NCI-H146 treated with DMSO at 0.1 percent for 48 hours (cell line): Measurements from ENCODE around the gene OAT.
"Not testable (repeated sequence)": the region's sequence is repeated elsewhere in the genome, so short reads cannot be mapped to it uniquely, and the experiment has no call there.

Experiments
- DNase-seq: peaks from one replicate; lab custom pipeline; 2025; ENCODE audit not compliant: unreplicated experiment; lab: John Stamatoyannopoulos, UW

The OAT gene

DNA sequence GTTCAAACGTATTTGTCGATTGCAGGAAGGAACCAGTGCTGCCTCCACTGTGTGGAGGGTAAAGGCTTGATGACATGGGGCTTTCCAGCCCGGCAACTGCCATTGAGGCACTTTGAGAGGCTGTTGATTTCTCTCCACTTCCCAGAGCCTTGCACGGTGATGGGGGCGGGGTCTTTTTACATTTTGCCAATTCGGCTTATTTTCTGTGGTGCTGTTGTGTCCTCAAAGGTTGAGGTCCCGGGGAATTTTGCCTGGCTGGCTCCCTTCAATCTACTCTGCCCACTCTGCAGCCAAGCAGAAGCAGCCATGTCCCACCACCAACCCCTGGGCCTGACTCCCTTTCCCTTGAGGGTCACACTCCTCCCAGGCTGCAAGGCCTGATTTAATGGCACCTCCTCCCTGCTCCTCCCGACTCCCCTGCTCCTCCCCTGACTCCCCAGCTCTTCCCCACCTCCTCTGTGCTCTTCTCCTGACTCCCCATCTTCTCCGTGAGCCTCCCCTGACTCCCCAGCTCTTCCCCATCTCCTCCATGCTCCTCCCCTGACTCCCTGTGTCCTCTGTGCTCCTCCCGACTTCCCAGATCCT, 39.0 kb downstream of the OAT start:
- no peak for DNase-seq

DNA sequence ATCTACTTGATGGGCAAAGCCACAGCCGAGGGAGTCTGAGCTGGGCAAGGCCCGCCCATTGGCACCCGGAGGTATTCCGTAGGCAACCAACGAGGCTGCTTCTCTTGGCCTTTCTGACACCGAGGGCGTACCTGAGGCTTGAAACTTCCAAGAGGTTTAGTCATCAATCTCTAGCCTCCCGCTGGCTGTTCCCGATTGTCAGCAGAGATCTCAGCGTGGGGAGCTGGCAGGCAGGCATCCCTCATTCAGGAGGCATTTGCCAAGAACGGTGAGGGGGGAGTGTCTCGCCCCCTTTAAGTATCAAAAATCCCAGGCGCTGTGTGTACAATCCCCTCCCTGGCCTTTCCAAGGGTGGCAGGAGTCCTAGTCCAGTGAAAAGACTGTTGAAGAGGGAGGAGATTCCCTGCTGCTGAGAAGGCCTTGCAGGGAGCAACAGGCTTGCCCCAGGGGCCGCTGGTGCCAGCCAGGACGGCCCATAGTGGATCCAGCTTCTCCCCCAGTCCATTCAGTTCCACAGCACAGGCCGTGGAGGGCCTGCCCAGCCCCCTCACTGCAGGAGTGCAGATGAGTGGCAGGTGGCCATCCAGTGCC, 39.7 kb downstream of the OAT start:
- no peak for DNase-seq

DNA sequence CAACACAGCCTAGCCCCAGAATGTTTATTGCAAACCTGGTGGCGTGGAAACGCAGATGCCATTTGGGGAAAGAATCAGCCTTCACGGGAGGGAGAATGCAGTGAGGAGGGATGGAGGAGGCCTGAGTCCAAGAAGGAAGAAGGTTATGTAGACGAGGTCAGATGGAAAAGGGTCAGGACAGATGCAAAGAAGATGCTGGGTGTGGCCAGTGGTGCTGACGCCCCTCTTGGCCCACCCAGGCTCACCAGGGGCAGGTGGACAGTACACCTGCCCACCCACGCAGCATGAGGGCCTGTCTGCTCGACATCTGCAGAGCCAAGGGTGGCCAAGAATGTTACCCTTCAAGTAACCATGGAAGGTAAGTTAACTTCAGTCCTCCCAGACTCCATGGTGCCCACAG, 40.5 kb downstream of the OAT start:
- DNase-seq: no peak

DNA sequence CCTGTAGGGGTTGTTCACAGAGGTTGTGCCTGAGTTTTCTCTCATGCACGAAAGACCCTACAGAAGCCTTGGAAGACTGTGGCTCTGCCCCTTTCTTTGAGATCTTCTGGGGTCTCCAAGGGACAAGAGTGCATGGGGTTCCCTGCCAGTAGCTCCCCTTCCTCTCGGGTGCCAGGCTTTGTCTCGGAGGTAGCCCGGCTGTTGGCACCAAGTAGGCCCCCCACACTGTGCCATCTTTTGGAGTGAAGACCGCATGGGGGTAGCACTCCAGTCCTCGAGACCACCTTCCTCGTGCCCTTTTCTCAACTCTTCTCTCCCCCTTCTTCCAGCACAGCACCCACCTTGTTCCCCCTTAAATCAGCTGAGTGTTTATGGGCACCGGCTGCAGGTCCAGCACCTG, 41.6 kb downstream of the OAT start:
- DNase-seq: no peak

DNA sequence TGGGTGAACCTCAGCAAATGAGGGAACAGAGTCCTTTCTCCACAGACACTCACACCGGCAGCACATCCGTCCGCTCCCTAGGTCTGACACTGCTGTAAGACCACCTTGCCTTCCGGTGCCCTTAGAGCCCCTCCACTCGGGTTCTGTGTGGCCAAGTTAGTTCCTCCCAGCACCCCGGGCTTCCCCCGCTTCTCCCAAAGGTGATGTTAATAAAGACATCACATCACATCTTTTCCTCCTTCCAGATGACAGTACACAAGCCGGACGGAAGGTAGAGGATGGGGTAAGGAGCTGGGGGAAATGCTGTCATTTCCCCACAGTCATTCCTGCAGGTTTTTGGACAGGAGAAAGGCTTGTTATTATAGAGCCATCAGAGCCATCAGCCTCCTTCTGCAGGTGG, 42.3 kb downstream of the OAT start:
- DNase-seq: no peak

DNA sequence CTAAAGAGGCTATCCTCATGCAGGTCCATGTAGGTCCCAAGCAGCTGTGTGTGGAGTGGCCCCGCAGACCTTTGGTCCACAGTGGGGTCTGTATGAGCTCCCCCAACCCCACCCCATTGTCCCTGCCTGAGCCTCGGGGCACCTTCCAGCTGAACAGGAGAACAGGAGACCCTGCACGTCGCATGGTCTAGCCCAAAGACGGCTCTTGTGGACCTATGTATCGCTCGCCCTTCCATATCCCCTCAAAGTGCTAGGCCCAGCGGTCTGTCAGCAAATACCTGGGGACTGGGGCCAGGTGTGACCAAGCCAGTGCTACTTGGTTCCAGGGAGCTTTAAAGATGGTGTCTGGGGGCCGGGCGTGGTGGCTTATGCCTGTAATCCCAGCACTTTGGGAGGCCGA, 43.0 kb downstream of the OAT start:
- DNase-seq: no peak

DNA sequence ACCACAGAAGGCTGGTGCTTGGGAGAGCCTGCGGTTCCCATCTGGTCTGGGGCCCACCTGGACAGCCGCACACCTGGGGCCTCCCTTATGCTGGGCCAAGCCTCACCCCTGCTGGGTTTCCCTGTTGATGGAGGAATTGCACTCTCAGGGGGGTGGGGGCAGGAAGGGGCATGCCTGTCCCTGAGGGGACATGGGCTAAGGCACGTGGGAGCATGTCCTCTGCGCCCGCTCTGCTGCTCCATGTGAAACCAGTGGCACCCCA, 43.4 kb downstream of the OAT start:
- DNase-seq: no peak

DNA sequence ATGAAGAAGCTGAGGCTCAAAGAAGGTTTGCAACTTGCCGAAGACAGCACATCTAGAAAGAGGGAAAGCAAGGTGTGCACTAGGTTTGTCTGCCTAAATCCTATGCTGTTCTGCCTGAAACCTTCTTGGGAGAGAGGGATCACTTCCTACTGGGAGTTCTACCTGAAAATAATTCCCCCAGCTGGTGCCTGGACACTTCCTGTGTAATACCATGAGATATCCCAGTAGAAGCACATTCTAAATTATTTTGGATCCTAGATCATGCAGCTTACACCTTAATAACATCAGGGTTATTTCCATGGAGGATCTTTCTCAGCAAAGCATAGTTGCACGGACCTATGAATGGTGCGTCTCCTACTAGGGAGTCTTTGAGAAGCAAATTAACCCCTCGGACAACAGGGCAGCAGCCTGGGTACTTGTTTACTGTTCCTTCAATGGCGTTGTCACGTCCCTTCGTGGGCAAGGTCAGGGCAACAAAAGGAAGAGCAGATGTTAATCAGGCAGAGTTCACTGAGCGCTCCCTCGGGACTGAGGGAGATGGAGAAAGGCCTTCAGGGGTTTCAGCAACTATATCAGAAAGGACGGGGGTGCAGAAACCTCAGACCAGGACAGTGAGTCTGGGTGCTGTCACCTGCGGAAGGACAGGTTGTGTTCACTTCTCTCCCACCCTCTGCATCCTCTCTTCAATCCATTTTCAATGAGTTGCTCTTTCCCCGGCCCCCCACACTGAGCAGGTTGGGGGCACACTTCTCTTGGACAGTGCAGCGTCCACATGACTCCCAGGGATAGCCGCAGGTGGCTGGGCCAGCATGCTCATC, 44.0 kb downstream of the OAT start:
- no peak for DNase-seq

DNA sequence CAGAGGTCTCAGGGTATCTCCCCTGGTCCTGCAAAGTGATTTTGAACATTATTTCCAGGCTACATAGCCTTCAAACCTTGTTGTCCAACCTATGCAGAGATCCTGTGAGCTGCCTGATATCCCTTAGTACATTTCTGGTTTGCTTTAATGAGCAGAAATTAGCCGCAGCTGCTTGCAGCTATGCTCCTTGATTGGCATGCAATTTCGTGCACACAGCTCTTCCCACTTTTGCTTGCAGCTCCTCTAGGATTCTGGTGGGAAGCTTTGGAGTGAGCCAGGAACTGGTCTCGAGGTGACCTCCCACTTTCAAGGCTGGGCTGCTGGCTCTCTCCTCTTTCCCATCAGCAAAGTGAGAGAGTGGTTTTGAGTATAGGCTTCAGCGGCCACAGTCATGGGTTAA, 45.8 kb downstream of the OAT start:
- no peak for DNase-seq

DNA sequence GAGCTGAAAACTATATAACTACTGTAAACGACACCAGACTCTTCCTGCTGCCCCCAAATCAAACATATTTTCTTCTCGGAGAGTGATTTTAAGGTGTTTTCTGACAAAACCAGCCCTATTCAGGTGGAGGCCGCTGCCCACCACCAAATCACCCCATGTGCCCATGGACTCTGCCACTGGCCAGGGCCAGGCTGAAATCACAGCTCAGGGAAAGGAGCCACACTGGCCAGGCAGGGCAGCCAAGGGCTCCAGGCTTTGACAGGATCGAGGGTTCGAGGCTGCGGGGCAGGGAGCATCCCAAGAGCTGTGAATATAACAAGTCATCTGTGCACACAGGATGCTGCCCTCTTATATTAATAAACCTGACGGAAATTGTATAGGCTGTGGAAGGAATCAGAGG, 48.3 kb downstream of the OAT start:
- no peak for DNase-seq

DNA sequence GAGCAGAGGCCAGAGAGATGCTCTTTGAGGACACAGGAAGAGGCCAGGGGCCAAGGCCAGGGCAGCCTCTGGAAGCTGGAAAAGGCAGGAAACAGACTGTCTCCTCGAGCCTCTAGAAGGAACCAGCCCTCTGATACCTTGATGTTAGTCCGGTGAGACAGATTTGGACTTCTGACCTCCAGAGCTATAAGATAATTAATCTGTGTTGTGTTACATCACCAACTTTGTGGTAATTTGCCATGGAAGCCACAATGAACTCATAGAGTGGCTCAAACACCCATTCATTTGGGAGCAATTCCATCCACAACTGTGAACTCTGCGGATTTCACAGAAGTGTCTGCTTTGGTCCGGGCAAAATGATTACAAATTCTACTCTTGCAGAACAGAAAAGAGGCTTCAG, 48.7 kb downstream of the OAT start:
- no peak for DNase-seq

DNA sequence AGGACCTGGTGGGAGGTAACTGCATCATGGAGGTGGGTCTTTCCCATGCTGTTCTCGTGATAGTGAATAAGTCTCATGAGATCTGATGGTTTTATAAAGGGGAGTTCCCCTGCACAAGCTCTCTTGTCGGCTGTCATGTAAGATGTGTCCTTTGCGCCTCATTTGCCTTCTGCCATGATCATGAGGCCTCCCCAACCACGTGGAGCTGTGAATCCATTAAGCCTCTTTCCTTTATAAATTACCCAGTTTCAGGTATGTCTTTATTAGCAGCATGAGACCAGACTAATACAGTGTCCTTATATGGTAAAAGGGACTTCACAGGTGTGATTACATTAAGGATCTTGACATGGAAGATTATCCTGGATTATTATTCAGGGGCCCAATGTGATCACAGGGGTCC, 49.2 kb downstream of the OAT start:
- DNase-seq: not testable (repeated sequence)

DNA sequence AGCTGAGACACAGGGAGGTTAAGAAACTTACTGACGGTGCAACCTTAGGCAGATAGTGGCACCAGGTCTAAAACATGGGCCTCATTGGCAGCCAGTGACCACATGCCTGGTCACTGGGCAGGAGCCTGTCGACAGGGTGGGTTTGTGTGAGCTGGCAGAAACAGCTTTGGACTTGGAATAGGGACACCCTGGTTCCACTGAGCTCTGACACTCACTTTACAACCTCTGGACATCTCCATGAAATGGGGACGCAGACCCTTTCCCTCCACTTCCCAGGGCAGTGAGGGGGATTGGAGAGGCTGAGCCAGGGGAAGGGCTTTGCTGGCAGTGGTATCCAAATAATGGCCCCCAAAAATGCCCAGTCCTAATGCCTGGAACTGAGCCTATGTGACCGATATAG, 49.7 kb downstream of the OAT start:
- DNase-seq: no peak

DNA sequence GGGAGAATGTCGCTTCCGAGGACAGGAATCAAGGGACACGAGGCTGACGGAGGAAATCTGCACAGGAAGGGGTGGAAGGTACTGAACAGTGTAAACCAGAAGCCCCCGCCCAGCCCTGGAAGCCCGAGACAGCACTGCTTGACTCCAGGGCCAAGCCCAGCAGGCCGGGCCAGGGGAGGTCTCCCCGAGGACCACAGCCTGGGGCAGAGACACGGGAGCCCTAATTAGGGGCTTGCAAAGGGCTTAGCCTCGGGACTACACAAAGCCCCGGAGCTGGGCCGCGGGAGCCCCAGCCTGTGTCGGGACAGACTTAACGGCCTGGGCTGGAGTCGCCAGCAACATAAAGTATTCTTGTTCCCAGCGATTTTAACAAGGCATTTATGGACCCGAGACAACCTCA, 50.8 kb downstream of the OAT start:
- DNase-seq: no peak

DNA sequence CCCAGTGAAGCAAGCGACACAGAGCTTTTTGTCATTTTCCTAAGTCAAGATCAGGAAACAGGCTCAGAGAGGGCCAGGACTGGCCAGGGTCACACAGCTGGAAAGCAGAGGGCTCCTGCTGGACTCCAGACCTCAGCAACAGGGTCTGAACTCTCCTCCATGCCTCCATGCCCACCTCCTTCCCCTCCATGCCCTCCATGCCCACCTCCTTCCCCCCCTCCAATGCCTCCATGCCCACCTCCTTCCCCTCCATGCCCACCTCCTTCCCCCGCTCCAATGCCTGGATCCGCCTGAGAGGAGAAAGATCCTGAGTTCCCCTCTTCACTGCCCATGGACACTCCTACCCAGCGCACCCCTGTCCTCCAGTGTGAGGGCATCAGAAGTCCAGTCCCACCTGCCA, 51.3 kb downstream of the OAT start:
- no peak for DNase-seq

DNA sequence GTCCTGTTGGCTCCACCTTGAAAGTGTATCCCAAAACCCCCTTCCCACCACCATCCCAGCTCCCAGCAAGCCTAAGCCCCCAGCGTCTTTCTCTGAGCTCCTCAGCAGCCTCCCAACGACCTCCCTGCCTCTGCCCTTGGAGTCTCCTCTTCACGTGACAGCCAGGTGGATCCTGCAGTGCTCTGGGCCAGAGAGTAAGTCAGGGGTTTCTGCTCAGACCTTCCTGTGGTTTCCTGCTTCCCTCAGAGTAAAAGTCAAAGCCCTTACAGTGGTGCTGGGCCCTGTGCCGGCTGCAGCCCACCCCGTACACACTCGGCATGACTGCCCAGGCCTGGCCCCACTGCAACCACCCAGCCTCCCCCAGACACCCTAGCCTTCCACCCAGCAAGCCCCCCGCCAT, 51.9 kb downstream of the OAT start:
- no peak for DNase-seq

DNA sequence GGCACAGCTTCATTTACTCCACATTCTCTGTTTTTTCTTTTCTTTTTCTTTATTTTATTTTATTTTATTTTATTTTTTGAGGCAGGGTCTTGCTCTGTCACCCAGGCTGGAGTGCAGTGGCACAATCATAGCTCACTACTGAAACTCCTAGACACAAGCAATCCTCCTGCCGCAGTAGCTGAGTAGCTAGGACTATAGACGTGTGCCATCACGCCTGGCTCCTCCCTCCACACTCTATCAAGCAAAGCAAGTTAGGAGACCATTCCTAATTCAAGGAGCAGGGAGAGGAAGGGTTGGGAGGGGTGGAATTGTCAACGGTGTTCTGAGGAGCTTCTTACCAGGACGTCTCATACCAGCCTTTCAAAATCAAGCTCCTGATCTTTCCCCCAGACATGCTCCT, 52.4 kb downstream of the OAT start:
- DNase-seq: no peak

DNA sequence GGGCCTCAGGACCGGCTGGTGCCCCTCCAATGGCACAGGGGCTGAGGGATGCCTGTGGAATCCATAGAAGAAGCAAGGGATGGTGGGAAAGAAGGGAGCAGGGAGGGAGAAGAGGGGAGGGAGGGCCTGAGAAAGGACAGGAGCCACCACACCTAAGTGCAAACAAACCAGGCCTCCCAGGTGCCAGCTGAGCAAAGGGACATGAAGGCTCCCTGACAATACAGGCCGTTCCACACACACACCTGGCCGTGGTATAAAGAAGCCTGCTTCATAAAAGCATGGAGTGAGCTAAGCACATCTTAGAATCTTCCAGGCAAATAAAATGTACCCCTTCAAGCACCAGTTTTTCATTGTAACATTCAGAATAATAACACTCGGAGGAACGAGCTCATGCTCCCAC, 54.0 kb downstream of the OAT start:
- DNase-seq: peak; percentile 82

DNA sequence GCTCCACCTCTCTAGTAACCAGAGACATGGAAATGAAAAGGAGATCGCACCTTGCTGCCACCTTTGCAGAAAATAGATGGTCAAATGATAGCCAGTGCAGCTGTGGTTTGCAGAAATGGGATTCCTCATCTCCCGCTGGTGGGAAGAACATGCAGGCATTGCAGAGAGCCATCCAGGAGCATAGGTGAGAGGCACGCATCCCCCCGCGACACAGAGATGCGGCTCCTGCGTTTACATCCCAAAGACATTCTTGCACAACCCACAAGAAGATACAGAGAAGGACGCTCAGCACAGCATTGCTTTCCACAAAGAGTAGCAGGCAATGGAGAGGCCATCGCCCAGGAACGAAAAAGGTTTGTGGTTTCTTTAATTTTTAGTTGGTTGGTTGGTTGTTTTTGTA, 56.2 kb downstream of the OAT start:
- DNase-seq: no peak

DNA sequence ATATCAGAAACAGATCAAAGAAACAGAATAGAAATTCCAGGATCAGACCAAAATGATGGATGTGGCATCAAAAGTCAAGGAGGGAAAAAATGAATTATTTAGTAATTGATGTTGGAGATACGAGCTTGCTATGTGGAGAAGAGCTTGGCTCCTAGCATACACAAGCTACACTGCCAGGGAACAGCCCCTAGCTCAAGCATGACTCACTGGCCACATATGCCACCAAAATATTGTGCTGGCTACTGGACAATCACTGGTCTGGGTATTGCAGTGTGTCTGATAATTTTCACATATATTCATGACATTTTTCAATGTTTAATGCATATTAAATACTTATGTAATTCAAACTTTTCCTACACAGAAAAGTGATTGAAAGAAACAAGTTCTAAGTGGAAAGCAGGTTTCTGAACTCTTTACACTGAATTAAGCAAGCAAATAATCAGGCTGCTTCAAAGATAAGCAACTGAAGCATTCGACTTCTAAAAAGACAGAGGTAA, 59.3 kb downstream of the OAT start:
- no peak for DNase-seq

DNA sequence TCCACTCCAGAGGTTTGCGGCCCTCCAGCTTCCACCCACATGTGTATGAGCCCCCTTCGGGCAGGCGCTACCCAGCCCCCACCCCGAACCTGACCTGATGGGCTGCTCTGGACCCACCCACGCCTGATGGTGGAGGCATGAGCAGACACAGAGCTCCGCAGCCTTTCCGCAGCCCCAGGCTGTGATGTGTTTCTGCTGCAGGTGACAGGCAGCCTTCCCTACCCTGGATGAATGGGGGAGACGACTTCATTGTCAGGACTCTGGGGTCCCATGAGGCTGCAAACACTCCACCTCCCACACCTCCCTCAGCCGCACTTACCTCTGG, 61.2 kb downstream of the OAT start:
- no peak for DNase-seq

DNA sequence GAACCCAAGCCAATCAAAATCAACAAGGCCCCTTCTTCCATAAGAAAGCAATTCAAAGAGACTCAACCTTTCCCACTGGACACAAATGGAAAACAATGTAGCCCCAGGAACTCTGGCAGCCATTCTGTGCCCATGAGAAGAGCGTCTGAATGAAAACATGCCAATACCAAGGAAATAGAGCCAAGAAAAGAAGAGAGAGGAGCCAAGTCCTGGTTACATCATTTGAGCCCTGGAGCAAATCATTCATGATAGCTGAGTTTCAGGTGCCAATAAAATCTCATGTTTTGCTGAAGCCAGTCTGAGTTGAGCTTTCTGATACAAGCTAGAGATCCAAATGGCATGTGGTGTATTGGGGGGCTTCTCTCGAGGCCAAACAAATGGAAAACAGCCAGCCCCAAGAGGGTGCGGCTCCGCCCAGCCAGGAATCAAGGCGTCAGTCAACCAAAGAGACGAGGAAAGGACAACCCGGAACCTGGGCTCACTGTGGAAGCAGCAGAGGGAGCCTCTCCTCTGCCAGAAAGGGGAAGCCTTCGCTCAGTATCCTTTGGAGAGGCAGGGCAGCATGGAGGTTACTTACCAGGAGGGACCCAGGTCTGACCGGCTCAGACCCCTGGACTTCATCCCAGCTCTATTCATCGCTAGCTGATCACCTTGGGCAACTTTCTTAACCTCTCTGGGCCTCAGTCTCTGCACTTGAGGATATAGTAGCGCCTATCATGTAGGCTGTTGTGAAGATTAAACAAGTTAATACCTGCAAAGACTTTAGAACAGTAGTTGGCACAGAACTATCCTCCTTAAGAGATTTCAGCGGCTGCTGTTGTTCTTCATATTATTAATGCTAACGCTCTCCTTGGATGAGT, 61.8 kb downstream of the OAT start:
- DNase-seq: no peak
